Lung (tissue), 12 donors: ENCODE measurements around the gene IARS2. TPM values are rescaled to one million over a fixed set of nuclear protein-coding genes. Genes with fewer than 3 reads are reported as not detected.

ENCODE experiments used
- ATAC-seq: fragments of 200-7000 bp; cut with Tn5 transposase; one replicate; pipeline ENCODE4 v1.9.1; 2020; ENCODE audit warnings: moderate number of reproducible peaks; ENCODE audit not compliant: insufficient read depth, low FRiP score
- DNase-seq, 3 donors: peaks; one replicate each; pipeline ENCODE4 v3.0.0-alpha.2; 2013 to 2017
- H3K27ac ChIP-seq, 2 donors: one replicate each; pipeline ENCODE4 v1.5.1; 2013; ENCODE audit warnings: mild to moderate bottlenecking in 2 of 2, moderate library complexity in 2 of 2, control low read depth in 1 of 2, inconsistent platforms in 1 of 2, low read depth in 1 of 2, low read length in 1 of 2
- H3K27me3 ChIP-seq, 3 donors: one replicate each; pipeline ENCODE4 v1.5.1; 2013; ENCODE audit warnings: low read length in 2 of 3; ENCODE audit not compliant: control insufficient read depth in 3 of 3, insufficient read depth in 3 of 3
- H3K36me3 ChIP-seq, 4 donors: one replicate each; pipeline ENCODE4 v1.5.1; 2013; ENCODE audit warnings: low read length in 4 of 4, mild to moderate bottlenecking in 1 of 4, moderate library complexity in 1 of 4; ENCODE audit not compliant: control insufficient read depth in 4 of 4, insufficient read depth in 4 of 4
- H3K4me1 ChIP-seq, 5 donors: one replicate each; pipeline ENCODE4 v1.5.1; 2013; ENCODE audit warnings: low read length in 5 of 5, mild to moderate bottlenecking in 2 of 5, moderate library complexity in 1 of 5; ENCODE audit not compliant: control insufficient read depth in 5 of 5, insufficient read depth in 5 of 5
- H3K4me3 ChIP-seq: one replicate; pipeline ENCODE4 v1.5.1; 2013; ENCODE audit warnings: mild to moderate bottlenecking, control low read depth, moderate library complexity
- H3K9ac ChIP-seq, 2 donors: one replicate each; pipeline ENCODE4 v1.5.1; 2013; ENCODE audit warnings: low read length in 2 of 2, control low read depth in 1 of 2; ENCODE audit not compliant: insufficient read depth in 1 of 2
- H3K9me3 ChIP-seq, 4 donors: one replicate each; pipeline ENCODE4 v1.5.1; 2013; ENCODE audit warnings: low read length in 3 of 4, mild to moderate bottlenecking in 1 of 4, moderate library complexity in 1 of 4; ENCODE audit not compliant: control insufficient read depth in 4 of 4, insufficient read depth in 3 of 4
- WGBS, 2 donors: extraction: QIAGEN DNeasy Blood & Tissue Kit; methylation state at CpG; one replicate each; pipeline ENCODE4 v1.1.7; 2013; 5-methylcytosine and 5-hydroxymethylcytosine counted together
- polyA plus RNA-seq, 2 donors: library from polyadenylated mRNA; stranded (reverse); fragments of 200-250 nt; gene quantifications; one replicate each; pipeline ENCODE4 v1.2.1, GENCODE V29; 2013
- total RNA-seq, 2 donors: library from RNA; depleted of rRNA in 1 of 2; stranded (reverse); fragments of >200 nt in 1 of 2; gene quantifications; one replicate each; pipeline ENCODE4 v1.2.1, GENCODE V29; 2014 to 2021
- TF ChIP-seq, protein P1 (sequence below): IDR thresholded peaks from 2 replicates; pipeline ENCODE4 v1.5.1; 2012; ENCODE audit warnings: mild to moderate bottlenecking; ENCODE audit errors: control extremely low read depth, extremely low read depth
- donor health status: control.
- donor health status: control.
- donor health status: Bipolar disorder and iron deficiency.
- donor health status: healthy.
- donor health status: DM: yes; HTN: yes; CAD: no.

IARS2 gene
- total and polyA plus RNA-seq, 4 donors = 20.5 to 75.7 (median 48.2) TPM

- Histone ChIP-seq H3K9ac (no peak overlapping the region), H3K27me3 (no peaks in the 10 kb centered on the region), H3K4me1 (no peaks in the 10 kb centered on the region), H3K4me3 (no peak overlapping the region), H3K36me3 (peaks cover 6 to 27% (median 18%) of the 10 kb centered on the region in 4 donors), H3K27ac (no peak overlapping the region), H3K9me3 (no peaks in the 10 kb centered on the region)
- TF ChIP-seq, protein P1, sequence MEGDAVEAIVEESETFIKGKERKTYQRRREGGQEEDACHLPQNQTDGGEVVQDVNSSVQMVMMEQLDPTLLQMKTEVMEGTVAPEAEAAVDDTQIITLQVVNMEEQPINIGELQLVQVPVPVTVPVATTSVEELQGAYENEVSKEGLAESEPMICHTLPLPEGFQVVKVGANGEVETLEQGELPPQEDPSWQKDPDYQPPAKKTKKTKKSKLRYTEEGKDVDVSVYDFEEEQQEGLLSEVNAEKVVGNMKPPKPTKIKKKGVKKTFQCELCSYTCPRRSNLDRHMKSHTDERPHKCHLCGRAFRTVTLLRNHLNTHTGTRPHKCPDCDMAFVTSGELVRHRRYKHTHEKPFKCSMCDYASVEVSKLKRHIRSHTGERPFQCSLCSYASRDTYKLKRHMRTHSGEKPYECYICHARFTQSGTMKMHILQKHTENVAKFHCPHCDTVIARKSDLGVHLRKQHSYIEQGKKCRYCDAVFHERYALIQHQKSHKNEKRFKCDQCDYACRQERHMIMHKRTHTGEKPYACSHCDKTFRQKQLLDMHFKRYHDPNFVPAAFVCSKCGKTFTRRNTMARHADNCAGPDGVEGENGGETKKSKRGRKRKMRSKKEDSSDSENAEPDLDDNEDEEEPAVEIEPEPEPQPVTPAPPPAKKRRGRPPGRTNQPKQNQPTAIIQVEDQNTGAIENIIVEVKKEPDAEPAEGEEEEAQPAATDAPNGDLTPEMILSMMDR = no peak
- no peak for ATAC-seq
- no peak for DNase-seq
- 96 to 100% methylated on average over 3 of the region's 3 CpGs for WGBS, 2 donors
These were observed 65.1 kb downstream of the IARS2 start for GRCh38 chr1:220159041-220159440.

DNA sequence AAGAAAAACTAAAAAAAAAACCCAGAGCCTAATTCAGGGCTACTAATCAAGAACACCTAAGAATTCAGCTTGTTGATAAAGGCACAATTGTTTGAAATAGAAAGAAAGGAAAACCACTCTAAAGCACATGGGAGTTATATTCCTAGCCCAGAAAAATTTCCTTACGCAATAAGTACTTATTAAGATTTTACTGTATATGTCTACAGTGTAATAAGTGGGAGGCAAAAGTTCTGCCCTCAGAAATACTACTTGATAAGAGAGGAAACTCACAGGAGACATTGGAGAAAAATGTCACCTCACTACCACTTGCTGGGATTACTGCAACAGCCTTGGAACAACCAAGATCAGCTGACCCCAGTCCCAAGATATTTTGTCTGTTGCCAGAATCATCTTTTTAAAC lies 66.1 kb downstream of the IARS2 start:
- Histone ChIP-seq H3K4me3 (no peak overlapping the region), H3K27me3 (no peaks in the 10 kb centered on the region), H3K27ac (no peak overlapping the region), H3K36me3 (peaks cover 6 to 22% (median 16%) of the 10 kb centered on the region in 4 donors), H3K4me1 (no peaks in the 10 kb centered on the region), H3K9ac (no peak overlapping the region), H3K9me3 (no peaks in the 10 kb centered on the region)
- TF ChIP-seq, protein P1 = no peak
- ATAC-seq = no peak
- no peak for DNase-seq
- 88 to 97% methylated on average over 1 of the region's 1 CpG for WGBS, 2 donors

- H3K36me3 ChIP-seq = peaks cover 10 to 18% (median 13%) of the 10 kb centered on the region in 4 donors
- no peaks in the 10 kb centered on the region for H3K4me1 ChIP-seq
- H3K9me3 ChIP-seq = no peaks in the 10 kb centered on the region
- no peak overlapping the region for H3K27ac ChIP-seq
- TF ChIP-seq, protein P1 = no peak
- H3K27me3 ChIP-seq = no peaks in the 10 kb centered on the region
- ATAC-seq (no peak), DNase-seq (no peak)
- 92 to 96% methylated on average over 1 of the region's 1 CpG for WGBS, 2 donors
- H3K9ac ChIP-seq = no peak overlapping the region
- no peak overlapping the region for H3K4me3 ChIP-seq
These were observed 70.2 kb downstream of the IARS2 start for GRCh38 chr1:220164116-220164515.

DNA sequence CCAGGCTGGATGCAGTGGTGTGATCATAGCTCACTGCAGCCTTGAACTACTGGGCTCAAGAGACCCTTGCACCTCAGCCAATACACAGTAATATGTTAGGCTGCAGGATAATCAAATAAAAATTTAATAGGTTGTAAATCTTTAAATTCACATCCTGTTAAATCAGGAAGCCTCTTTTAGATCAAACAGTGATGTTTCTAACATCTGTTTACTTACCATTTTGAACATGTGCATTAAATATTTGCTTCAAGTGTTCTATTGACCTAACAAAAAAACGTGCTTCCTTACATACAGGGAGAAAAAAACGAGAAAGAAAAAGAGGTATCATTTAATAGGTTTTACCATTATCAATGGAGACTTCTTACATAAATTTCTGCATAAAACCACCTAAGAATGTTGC lies 70.6 kb downstream of the IARS2 start:
- TF ChIP-seq, protein P1 = no peak
- Histone ChIP-seq H3K36me3 (peaks cover 10 to 22% (median 15%) of the 10 kb centered on the region in 4 donors), H3K27ac (no peak overlapping the region), H3K4me3 (no peak overlapping the region), H3K9me3 (no peaks in the 10 kb centered on the region), H3K27me3 (no peaks in the 10 kb centered on the region), H3K4me1 (no peaks in the 10 kb centered on the region), H3K9ac (no peak overlapping the region)
- DNase-seq = no peak
- no peak for ATAC-seq
- 65 to 92% methylated on average over 2 of the region's 2 CpGs for WGBS, 2 donors
